B cell (primary cell): ENCODE data around the gene MRPL23. TPM values are rescaled to one million over a fixed set of nuclear protein-coding genes. Genes with fewer than 3 reads are reported as not detected.
A peak's percentile ranks its signal among the peaks of the same experiment; 100 is the strongest.

Source experiments
- ATAC-seq: fragments of 200-7000 bp; cut with Tn5 transposase; one replicate; pipeline ENCODE4 v1.10.0; 2021; ENCODE audit warnings: low read depth, mild to moderate bottlenecking, moderate number of reproducible peaks, moderate library complexity
- CTCF ChIA-PET: fragments of 350-600 bp; sonication (Branson Sonifier 250); formaldehyde crosslinking; loops from one replicate; lab custom pipeline; 2021; ENCODE audit warnings: antibody characterized with exemption, inconsistent platforms; lab: Charles Lee
- POLR2A ChIA-PET: fragments of 350-600 bp; sonication (Branson Sonifier 250); formaldehyde crosslinking; loops from one replicate; lab custom pipeline; 2021; ENCODE audit warnings: antibody characterized with exemption; lab: Charles Lee
- DNase-seq: peaks from one replicate; pipeline ENCODE4 v3.0.0; 2013
- H2AFZ ChIP-seq: 2 replicates; pipeline ENCODE4 v1.6.1; 2012; ENCODE audit warnings: mild to moderate bottlenecking, low read depth, low read length; ENCODE audit not compliant: insufficient read depth, poor library complexity, severe bottlenecking
- H3K27ac ChIP-seq, 2 donors: 1 replicate in 1 of 2; 2 replicates in 1 of 2; pipeline ENCODE4 v1.5.1; 2012 to 2013; ENCODE audit warnings: low read length in 2 of 2, mild to moderate bottlenecking in 2 of 2, moderate library complexity in 1 of 2
- H3K27me3 ChIP-seq, 4 experiments: fragments of 200-600 bp in 1 of 4; sonication (generic) in 1 of 4; replicated peaks in 1 of 4; 1 replicate in 2 of 4; 2 replicates in 2 of 4; pipeline versions ENCODE4 v1.6.1 to v1.7.0; 2013 to 2016; ENCODE audit warnings: low read length in 3 of 4, mild to moderate bottlenecking in 2 of 4, mixed read lengths in 1 of 4, moderate library complexity in 1 of 4; ENCODE audit not compliant: insufficient read depth in 4 of 4, control insufficient read depth in 3 of 4; ENCODE audit errors: control extremely low read depth in 1 of 4
- H3K36me3 ChIP-seq, 2 experiments: replicated peaks in 1 of 2; 1 replicate in 1 of 2; 2 replicates in 1 of 2; pipeline versions ENCODE4 v1.6.1 to v1.7.1; 2013; ENCODE audit warnings: low read length in 1 of 2; ENCODE audit not compliant: insufficient read depth in 2 of 2, control insufficient read depth in 1 of 2; ENCODE audit errors: control extremely low read depth in 1 of 2, extremely low read depth in 1 of 2
- H3K4me1 ChIP-seq, 2 donors: fragments of 200-600 bp in 1 of 2; sonication (generic) in 1 of 2; 1 replicate in 1 of 2; 2 replicates in 1 of 2; pipeline versions ENCODE4 v1.5.1 to v1.6.1; 2013 to 2017; ENCODE audit warnings: low read length in 2 of 2; ENCODE audit not compliant: control insufficient read depth in 2 of 2, insufficient read depth in 2 of 2
- H3K4me2 ChIP-seq: replicated peaks from 2 replicates; pipeline ENCODE3; 2012; ENCODE audit warnings: mild to moderate bottlenecking, low read depth, low read length; ENCODE audit not compliant: poor library complexity, severe bottlenecking
- H3K4me3 ChIP-seq, 5 experiments: fragments of 200-600 bp in 1 of 5; sonication (generic) in 1 of 5; 1 replicate in 3 of 5; 2 replicates in 2 of 5; pipeline versions ENCODE4 v1.5.1 to v1.7.0; 2011 to 2016; ENCODE audit warnings: low read length in 4 of 5, mild to moderate bottlenecking in 4 of 5, low read depth in 2 of 5, control low read depth in 1 of 5, moderate library complexity in 1 of 5; ENCODE audit not compliant: insufficient read depth in 1 of 5; ENCODE audit errors: control extremely low read depth in 1 of 5, extremely low read depth in 1 of 5
- H3K79me2 ChIP-seq: fragments of 200-600 bp; sonication (generic); one replicate; pipeline ENCODE4 v1.6.0; 2016; ENCODE audit warnings: low read length; ENCODE audit not compliant: control insufficient read depth, insufficient read depth
- H3K9ac ChIP-seq: fragments of 200-600 bp; sonication (generic); 2 replicates; pipeline ENCODE4 v1.6.1; 2017; ENCODE audit warnings: mild to moderate bottlenecking, low read length, moderate library complexity
- H3K9me3 ChIP-seq, 3 donors: one replicate each; pipeline versions ENCODE4 v1.6.1 to v1.7.1; 2013; ENCODE audit warnings: low read length in 2 of 3; ENCODE audit not compliant: control insufficient read depth in 2 of 3, insufficient read depth in 1 of 3; ENCODE audit errors: control extremely low read depth in 1 of 3
- H4K20me1 ChIP-seq: 2 replicates; pipeline ENCODE4 v1.6.0; 2012; ENCODE audit warnings: mild to moderate bottlenecking, low read length; ENCODE audit not compliant: insufficient read depth, control insufficient read depth, poor library complexity, severe bottlenecking
- H3K27ac Mint-ChIP-seq: one replicate; pipeline ENCODE4 v1.8.0; 2021; ENCODE audit warnings: mixed read lengths
- H3K27me3 Mint-ChIP-seq: one replicate; pipeline ENCODE4 v1.8.0; 2021; ENCODE audit warnings: mixed read lengths
- H3K4me1 Mint-ChIP-seq: one replicate; pipeline ENCODE4 v1.8.0; 2021; ENCODE audit warnings: mixed read lengths
- H3K4me3 Mint-ChIP-seq: one replicate; pipeline ENCODE4 v1.8.0; 2021; ENCODE audit warnings: mixed read lengths
- H3K9me3 Mint-ChIP-seq: one replicate; pipeline ENCODE4 v1.8.0; 2022; ENCODE audit warnings: mixed read lengths; ENCODE audit not compliant: insufficient read depth
- EZH2 ChIP-seq: IDR thresholded peaks from 2 replicates; pipeline ENCODE4 v1.6.1; 2012; ENCODE audit warnings: borderline replicate concordance, low read depth, mild to moderate bottlenecking, moderate library complexity, low read length; ENCODE audit not compliant: insufficient read depth, poor library complexity, severe bottlenecking
- WGBS: methylation state at CpG from one replicate; pipeline ENCODE4 v1.1.5; 2013; ENCODE audit warnings: missing lambda C conversion rate; ENCODE audit not compliant: insufficient coverage; 5-methylcytosine and 5-hydroxymethylcytosine counted together
- intact Hi-C: fragments of 100-400 bp; cut with micrococcal nuclease; formaldehyde crosslinking; loops from one replicate; pipeline ENCODE4 v1.10.0; 2022
- polyA plus RNA-seq: library from polyadenylated mRNA; depleted of rRNA; stranded (reverse); fragments of >200 nt; gene quantifications from 2 replicates; pipeline ENCODE4 v1.2.3, GENCODE V29; 2012
- total RNA-seq, 2 donors: library from RNA; stranded (reverse); fragments of 120-200 nt in 1 of 2; gene quantifications; 1 replicate in 1 of 2; 2 replicates in 1 of 2; pipeline versions ENCODE4 v1.2.3 to v1.2.4, GENCODE V29; 2013 to 2022
- TF ChIP-seq, protein P1 (sequence below): fragments of 200-600 bp; IDR thresholded peaks from one replicate; pipeline ENCODE4 v1.8.0; 2022; ENCODE audit warnings: antibody characterized with exemption, mild to moderate bottlenecking

The MRPL23 gene
- total and polyA plus RNA-seq, 2 donors (not counting 1 experiment from before 2014, with no cell fraction given), result 47.8 to 63.2 TPM

- Mint-ChIP-seq H3K27me3 (peaks cover 20% of the 10 kb centered on the region), H3K4me3 (no peak overlapping the region), H3K9me3 (no peaks in the 10 kb centered on the region), H3K27ac (no peak overlapping the region), H3K4me1 (peaks cover 21% of the 10 kb centered on the region)
- H3K4me1 ChIP-seq, result peaks cover 0 to 5% of the 10 kb centered on the region in 2 donors
- no peaks in the 10 kb centered on the region for H3K9me3 ChIP-seq
- DNase-seq (peak; percentile 31), ATAC-seq (peak; percentile 40)
- H3K9ac ChIP-seq, result no peak overlapping the region
- POLR2A ChIA-PET, result interaction anchor here (1.1 to 1.4 kb wide), 2 partner anchors 26 to 29 kb away, joined by 4 to 5 read pairs; partner anchors contain the start of gene PRR33
- no peaks in the 10 kb centered on the region for H3K36me3 ChIP-seq
- no peak overlapping the region for H3K4me2 ChIP-seq
- TF ChIP-seq EZH2, result no peak
- TF ChIP-seq, protein P1, sequence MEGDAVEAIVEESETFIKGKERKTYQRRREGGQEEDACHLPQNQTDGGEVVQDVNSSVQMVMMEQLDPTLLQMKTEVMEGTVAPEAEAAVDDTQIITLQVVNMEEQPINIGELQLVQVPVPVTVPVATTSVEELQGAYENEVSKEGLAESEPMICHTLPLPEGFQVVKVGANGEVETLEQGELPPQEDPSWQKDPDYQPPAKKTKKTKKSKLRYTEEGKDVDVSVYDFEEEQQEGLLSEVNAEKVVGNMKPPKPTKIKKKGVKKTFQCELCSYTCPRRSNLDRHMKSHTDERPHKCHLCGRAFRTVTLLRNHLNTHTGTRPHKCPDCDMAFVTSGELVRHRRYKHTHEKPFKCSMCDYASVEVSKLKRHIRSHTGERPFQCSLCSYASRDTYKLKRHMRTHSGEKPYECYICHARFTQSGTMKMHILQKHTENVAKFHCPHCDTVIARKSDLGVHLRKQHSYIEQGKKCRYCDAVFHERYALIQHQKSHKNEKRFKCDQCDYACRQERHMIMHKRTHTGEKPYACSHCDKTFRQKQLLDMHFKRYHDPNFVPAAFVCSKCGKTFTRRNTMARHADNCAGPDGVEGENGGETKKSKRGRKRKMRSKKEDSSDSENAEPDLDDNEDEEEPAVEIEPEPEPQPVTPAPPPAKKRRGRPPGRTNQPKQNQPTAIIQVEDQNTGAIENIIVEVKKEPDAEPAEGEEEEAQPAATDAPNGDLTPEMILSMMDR, result peak; percentile 48
- intact Hi-C loops, result loop anchor here (5.0 kb wide), 2 partner anchors 35 to 65 kb away; partner anchors contain the start of gene LSP1
- H3K27me3 ChIP-seq, result peaks cover 0 to 13% (median 6%) of the 10 kb centered on the region in 4 experiments
- H3K27ac ChIP-seq, result no peak overlapping the region
- H2AFZ ChIP-seq, result no peak overlapping the region
- WGBS, result 73% methylated on average over 29 of the region's 34 CpGs
- H3K79me2 ChIP-seq, result no peaks in the 10 kb centered on the region
- CTCF ChIA-PET, result interaction anchor here (1.0 to 2.4 kb wide), 4 partner anchors 28 to 232 kb away, joined by 3 to 9 read pairs (median 4); no protein-coding TSS in a partner anchor
- H3K4me3 ChIP-seq, result no peak overlapping the region
- H4K20me1 ChIP-seq, result no peaks in the 10 kb centered on the region
Measured at GRCh38 chr11:1917523-1918435, 29.4 kb upstream of the MRPL23 start.
